HG02884 (cell line): Measurements from ENCODE around the gene SEC24D.

Experiments
- ATAC-seq: cut with Tn5 transposase; IDR thresholded peaks from one replicate; pipeline ENCODE4 v1.9.1; 2021; ENCODE audit warnings: mild to moderate bottlenecking, moderate library complexity; ENCODE audit not compliant: unreplicated experiment

Gene SEC24D

GRCh38 chr4:118755438-118756226 lies 80.3 kb downstream of the SEC24D start:
- no peak for ATAC-seq

- ATAC-seq = no peak
Observed at GRCh38 chr4:118754890-118755289, 81.0 kb downstream of the SEC24D start.

DNA sequence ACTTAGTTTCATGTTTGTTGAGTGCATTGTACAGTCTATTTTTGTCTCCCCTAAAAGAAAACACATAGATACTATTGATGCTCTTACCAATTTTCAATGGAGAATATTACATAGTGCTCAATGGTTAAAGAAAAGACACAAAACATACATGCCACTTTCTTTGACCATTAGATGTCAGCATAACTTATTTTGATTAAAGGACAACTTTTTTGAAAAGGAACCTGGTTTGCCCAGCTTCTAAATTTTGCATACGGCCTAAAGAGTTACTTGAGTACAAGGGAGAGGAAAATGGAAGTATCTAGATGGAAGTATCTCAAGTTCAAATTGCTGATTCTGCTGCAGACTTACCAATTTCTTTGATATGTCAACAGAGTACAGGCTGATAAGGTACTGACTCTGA lies 82.2 kb downstream of the SEC24D start:
- ATAC-seq = no peak

- ATAC-seq = no peak
Observed at GRCh38 chr4:118753096-118753495, 82.8 kb downstream of the SEC24D start.

GRCh38 chr4:118752551-118752950 lies 83.4 kb downstream of the SEC24D start:
- ATAC-seq = no peak

DNA sequence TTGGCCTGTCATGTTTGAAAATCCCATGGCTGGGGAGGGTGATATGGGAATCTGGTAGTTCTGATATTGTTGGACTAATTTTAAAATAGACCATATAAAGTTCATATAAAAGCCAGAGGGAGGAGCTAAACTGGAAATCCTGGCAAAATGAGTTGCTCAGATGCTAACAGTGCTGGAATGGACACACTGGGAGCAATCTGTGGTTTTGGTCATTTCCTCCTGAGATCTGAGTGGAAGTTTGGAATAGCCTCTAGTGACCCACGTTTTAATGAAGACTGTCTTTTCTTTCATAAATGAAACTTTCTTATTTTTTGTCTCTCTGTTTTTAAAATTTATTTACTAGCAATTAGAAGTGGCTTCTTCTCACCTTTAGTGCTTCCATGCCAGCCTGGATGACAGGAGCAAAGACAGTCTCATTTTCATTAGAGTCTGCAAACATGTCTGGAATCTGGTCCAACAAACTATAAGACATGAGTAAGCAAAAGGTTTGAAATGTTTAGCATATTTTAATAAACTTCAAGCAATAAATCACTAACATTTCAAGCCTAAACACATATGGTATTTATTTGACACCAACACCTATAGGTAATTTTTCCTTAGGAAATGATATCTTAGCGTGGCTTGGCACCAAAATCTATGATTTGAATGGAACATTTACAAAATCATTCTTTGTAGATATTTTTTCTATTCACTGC lies 84.2 kb downstream of the SEC24D start:
- no peak for ATAC-seq

DNA sequence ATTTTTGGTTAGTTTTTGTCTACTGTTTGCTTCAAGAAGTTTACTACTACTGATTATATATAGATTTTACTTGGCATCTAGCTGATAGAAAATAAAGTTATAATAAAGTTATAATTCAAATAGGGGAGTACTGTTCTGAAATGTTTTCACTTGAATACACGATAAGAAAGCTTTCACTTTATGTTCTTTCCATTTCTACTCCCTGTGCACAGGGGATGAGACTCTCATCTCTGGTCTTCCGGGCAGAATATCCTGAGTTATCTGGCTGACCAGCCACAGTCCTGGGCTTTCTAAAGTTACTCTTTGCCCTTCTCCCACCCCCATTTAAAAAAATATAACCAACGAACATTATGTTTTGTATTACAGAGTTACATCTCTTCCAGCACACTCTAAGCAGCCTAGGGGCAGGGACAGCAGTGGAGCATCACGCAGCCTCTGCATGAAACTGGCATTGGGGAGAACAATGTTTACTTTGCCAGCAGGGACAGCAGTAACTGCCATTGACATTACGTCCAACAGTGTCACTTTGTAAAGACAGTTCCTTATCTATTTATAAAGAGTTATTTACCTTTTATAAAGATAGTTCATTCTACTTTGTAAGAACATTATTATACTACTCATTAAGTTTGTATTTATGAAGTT lies 86.5 kb downstream of the SEC24D start:
- no peak for ATAC-seq

DNA sequence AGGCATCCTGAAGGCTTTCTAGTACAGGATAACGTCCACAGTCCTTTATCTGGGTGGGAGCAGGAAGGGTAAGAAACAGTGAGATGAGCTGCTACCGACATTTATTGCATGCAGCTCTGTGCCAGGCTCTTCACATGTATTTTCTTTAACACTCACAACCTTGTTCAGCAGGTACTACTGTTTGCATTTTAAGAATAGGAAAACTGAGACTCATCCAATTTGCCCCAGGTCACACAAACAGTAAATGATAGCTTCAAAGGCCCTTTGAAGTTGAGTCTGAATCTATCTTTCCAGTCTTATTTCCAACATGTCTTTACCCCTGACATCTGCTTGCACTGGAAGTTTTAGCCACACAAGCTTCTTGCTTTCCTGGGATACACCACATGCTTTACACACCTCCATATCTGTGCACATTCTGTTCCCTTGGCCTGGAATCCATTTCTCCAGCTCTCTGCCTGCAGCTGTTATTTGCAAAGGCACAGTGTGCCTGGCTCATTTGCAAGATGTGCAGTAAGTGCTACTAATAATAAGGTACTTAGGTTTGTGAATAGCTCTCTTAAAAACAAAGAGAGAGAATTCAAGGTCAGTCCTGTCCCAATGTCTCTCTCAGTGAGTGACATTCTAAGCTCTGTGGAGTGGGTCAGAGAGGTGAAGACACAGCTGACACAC lies 89.5 kb downstream of the SEC24D start:
- ATAC-seq = no peak

- ATAC-seq = no peak
Observed at GRCh38 chr4:118745357-118745756, 90.6 kb downstream of the SEC24D start.

- ATAC-seq = no peak
Observed at GRCh38 chr4:118743867-118744266, 92.1 kb downstream of the SEC24D start.

DNA sequence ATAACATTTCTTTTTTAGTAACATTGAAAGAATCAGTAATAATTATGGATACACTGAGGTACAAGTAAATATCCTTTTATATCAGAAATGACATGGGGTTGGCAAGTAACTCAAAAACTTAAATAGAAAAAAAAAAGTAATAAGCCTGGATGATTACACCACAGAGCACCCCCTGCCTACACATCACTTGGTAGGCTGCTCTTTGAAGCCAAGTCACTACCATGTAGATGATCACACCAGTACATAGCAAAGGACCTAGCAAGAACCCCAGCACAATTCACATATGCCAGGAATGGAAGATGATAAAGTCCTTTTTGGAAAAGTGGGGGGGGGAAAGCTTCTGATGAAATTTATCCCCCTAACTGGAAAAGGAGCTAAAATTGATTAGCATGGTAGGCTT lies 93.9 kb downstream of the SEC24D start:
- no peak for ATAC-seq

GRCh38 chr4:118741301-118741855 lies 94.5 kb downstream of the SEC24D start:
- ATAC-seq = no peak

- ATAC-seq = no peak
Observed at GRCh38 chr4:118740869-118741268, 95.1 kb downstream of the SEC24D start.

- no peak for ATAC-seq
Observed at GRCh38 chr4:118739022-118739713, 96.8 kb downstream of the SEC24D start.

GRCh38 chr4:118738090-118738489 lies 97.8 kb downstream of the SEC24D start:
- ATAC-seq = no peak

DNA sequence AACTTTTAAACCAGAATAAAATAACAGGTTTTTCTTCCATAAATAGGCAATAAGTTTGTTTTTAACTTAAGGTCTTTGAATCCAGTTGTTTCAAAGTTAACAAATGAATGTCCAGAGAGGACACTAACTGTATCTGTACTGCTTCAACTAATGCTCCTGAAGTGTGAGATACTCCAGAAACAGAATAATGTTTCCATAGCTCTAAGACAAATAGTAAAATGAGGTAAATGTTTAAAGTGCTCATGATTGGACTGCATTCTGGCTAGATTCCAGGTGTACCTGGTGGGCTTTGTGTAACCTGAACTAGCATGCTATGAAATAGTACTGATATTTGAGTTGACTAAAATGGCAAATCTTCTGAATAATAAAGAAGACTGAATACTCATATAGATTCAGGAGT lies 99.0 kb downstream of the SEC24D start:
- no peak for ATAC-seq

DNA sequence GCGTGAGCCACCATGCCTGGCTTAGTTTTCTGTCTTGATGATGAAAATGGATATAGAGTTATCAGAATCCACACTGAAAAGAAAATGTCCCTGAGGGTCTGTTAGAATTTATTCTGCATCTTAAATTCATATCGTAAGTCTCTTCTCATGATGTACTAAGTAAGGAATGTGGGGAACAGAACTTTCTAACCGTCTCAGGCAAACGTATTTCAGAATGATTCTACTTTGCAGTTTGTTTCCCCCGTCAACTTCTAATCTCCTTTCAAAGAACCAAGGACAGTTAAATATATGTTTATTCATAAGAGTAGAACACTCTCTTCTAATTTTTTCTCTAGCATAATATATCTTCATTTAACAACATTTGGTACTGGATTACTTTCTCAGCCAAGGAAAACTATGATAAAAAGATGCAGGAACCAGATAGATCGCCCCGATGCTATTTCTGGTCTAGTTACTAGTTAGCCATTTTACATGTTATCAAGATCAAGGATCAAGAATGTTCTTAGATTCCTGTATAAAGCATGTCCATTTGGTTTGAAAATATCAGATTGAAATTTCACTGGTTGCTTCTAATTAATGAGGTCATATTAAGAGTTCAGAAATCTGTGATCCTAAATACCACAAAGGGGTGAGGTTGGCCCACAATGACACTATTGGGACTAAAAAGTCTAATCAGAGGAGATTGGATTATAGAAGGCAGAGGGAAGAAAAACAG lies 101.3 kb downstream of the SEC24D start:
- no peak for ATAC-seq

GRCh38 chr4:118732591-118733330 lies 103.2 kb downstream of the SEC24D start:
- no peak for ATAC-seq

DNA sequence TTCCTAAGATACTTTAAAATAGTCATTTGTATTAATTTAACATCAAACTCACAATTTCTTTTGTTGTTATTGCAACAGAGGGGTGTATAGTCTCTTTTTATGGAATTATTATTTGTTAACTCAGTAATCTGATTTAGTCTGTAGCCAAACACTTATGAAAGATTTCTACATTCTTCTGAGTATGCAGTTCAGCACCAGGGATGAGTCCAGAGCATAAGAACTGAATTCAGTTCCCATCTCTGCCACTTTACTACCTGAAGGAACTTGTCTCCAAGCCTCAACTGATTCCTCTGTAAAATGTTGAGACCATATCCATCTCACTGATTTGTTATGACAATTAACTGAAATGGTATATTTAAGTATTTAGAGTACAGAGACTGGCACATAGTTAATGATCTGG lies 105.2 kb downstream of the SEC24D start:
- no peak for ATAC-seq
